Measurements from ENCODE around the gene SLC49A3. TPM values are rescaled to one million over a fixed set of nuclear protein-coding genes. Genes with fewer than 3 reads are reported as not detected.
A peak's percentile ranks its signal among the peaks of the same experiment; 100 is the strongest.

The SLC49A3 gene
- total and polyA plus RNA-seq, 2 experiments from 2014 or later: 5.2 to 12.5 TPM

DNA sequence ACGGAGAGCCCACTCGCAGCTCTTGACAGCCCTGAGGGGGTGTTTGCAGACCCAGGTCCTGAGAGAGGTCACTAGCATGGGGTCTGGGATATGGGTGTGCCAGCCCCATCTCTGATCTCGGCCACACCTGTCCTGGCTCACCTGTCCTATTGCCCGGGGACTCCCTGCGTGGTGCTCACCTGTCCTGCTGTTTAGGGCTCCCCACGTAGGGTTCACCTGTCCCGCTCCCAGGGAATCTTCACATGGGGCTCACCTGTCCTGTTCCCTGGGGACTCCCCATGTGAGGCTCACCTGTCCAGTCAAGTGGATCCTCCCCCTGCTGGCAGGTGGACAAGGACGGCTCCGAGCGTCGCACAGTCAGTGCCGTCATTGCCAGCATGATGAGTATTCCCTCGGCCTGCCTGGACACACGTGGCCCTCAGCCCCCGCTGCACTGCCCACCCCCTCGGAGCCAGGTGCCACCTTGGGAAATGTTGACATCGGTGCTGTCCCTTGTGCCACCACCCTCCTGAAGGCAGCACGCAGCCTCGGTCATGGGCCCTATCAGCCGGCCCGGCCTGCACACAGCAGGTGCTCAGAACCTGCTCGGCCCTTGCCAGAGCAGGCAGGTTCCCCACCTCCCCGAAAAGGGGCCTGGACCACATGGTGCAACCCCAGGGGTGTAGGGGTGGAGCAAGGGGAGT is 6.3 kb downstream of the SLC49A3 start:
- H3K4me2 ChIP-seq (ENCODE audit: unreplicated experiment): no peak overlapping the region
- no peaks in the 10 kb centered on the region for H3K9me2 ChIP-seq (ENCODE audit: insufficient read depth)
- in situ Hi-C loops (cut with MboI): no loop called here
- no peaks in the 10 kb centered on the region for H3K36me3 ChIP-seq (ENCODE audit: low read depth)
- no peak for DNase-seq
- no peak overlapping the region for H3K4me3 ChIP-seq
- 83 to 88% methylated on average over 23 of the region's 23 CpGs for WGBS, 2 experiments (ENCODE audit: low coverage in 1 of 2, low lambda C conversion rate in 2 of 2, missing lambda C conversion rate in 2 of 2)
- H2AFZ ChIP-seq: no peak overlapping the region
- no peak overlapping the region for H3K27ac ChIP-seq
- H3K9ac ChIP-seq: no peak overlapping the region
- peaks cover 3% of the 10 kb centered on the region; the same call in 1 of the 2 replicates for H3F3A ChIP-seq (ENCODE audit: insufficient read depth)
- no peaks in the 10 kb centered on the region for H3K9me3 ChIP-seq (ENCODE audit: low read depth)
- H4K20me1 ChIP-seq (ENCODE audit: insufficient read depth): no peaks in the 10 kb centered on the region
- no peaks in the 10 kb centered on the region for H3K27me3 ChIP-seq (replicated peaks; ENCODE audit: insufficient read depth)
- H3K4me1 ChIP-seq (ENCODE audit: insufficient read depth): peaks cover 7% of the 10 kb centered on the region
- H3K79me2 ChIP-seq (ENCODE audit: insufficient read depth): no peaks in the 10 kb centered on the region
- TF ChIP-seq EZH2phosphoT487 (IDR thresholded peaks at IDR 0.05; ENCODE audit: insufficient read depth, low read depth) (no peak), EZH2 (IDR thresholded peaks at IDR 0.05; ENCODE audit: insufficient read depth, poor library complexity, severe bottlenecking) (no peak)

DNA sequence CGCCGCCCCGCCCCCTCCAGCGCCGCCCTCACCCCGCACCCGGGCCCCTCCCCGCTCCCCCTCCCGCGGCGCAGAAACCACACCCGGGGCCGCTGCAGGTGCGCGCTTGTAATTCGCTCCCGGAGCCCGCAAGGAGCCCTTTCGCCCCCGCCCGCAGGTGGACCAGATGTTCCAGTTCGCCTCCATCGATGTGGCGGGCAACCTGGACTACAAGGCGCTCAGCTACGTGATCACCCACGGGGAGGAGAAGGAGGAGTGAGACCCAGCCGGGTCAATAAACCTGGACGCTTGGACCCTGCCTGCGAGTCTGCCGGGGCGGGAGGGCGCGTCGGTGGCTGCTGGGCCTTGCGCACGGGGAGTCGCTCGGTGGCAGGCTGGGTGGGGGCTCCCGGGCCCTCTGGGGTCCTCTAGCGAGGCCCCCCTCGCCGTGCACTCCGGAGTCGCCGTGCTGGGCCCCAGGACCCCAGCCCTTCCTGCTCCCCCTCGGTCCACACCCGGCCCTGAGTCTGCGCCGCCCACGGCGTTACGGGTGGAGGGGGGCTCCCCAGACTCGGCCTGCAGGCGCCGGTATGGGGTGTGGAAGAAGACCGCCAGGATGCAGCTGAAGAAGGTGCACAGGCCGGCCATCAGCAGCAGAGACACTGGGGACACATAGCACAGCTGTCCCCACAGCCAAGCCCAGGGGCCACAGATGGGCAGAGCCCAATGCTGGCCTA is 7.1 kb downstream of the SLC49A3 start:
- Histone ChIP-seq H3K9me3 (ENCODE audit: low read depth) (no peaks in the 10 kb centered on the region), H3K4me3 (no peak overlapping the region), H3K79me2 (ENCODE audit: insufficient read depth) (no peaks in the 10 kb centered on the region), H4K20me1 (ENCODE audit: insufficient read depth) (no peaks in the 10 kb centered on the region), H2AFZ (no peak overlapping the region), H3K27me3 (replicated peaks; ENCODE audit: insufficient read depth) (no peaks in the 10 kb centered on the region), H3K4me1 (ENCODE audit: insufficient read depth) (peaks cover under 1% of the 10 kb centered on the region; the same call in 1 of the 2 replicates), H3K27ac (no peak overlapping the region), H3K36me3 (ENCODE audit: low read depth) (no peaks in the 10 kb centered on the region), H3K9ac (no peak overlapping the region), H3K4me2 (ENCODE audit: unreplicated experiment) (no peak overlapping the region), H3F3A (ENCODE audit: insufficient read depth) (no peaks in the 10 kb centered on the region), H3K9me2 (ENCODE audit: insufficient read depth) (no peaks in the 10 kb centered on the region)
- 79 to 91% methylated on average over 31 to 55 of the region's 58 CpGs for WGBS, 2 experiments (ENCODE audit: low coverage in 1 of 2, low lambda C conversion rate in 2 of 2, missing lambda C conversion rate in 2 of 2)
- no peak for DNase-seq
- in situ Hi-C loops (cut with MboI): no loop called here
- no peak for TF ChIP-seq EZH2 (IDR thresholded peaks at IDR 0.05; ENCODE audit: insufficient read depth, poor library complexity, severe bottlenecking)

DNA sequence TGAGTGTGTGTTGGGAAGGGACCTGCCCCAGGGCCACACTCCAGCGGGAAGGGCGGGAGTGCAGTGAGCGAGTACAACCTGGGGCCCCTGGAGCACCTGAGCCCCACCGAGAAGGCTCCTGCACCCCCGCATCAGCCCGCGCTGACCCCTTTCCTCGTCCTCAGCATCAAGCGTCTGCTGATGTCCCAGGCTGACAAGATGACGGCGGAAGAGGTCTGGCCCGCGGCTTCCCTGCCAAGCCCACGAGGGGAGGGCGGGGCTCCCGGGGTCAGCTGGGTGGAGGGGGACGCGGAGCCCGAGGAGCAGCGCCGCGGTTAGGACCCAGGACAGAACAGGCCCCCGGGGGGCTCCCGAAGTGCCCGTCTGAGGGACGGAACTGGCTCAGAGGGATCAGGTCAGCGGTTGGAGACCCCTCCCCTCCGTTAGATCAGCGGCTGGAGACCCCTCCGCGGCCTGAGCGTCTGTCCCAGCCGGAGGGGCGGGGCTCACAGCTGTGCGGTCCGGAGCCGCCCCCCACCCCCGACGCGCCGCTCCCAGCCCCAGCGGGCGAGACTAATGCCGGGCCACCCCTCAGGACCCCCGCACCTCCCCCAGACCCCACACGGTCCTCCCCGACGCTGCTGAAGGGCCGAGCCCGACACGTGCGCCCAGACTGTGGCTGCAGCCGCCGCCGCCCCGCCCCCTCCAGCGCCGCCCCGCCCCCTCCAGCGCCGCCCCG is 7.9 kb downstream of the SLC49A3 start:
- 2 to 5% methylated on average over 13 to 50 of the region's 62 CpGs for WGBS, 2 experiments (ENCODE audit: low coverage in 1 of 2, low lambda C conversion rate in 2 of 2, missing lambda C conversion rate in 2 of 2)

DNA sequence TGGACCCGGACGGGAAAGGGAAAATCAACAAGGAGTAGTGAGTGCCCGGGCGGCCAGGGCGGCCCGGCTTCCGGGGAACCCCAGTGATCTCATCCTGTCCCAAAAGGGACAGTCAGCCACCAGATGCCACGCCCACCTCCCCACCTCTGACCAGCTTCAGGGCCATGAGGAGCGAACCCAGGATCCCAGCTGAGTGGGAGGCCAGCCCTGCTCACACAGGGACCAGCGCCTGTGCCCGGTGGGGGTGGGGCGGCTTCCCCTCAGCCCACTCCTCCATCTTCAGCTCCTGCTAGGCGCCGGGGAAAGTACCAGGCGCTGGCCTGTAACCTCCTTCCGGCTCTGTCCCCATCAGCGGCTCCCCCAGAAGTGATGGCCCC is 8.4 kb downstream of the SLC49A3 start:
- Histone ChIP-seq H2AFZ (no peak overlapping the region), H3K4me2 (ENCODE audit: unreplicated experiment) (peak overlapping the region; percentile 28), H3K79me2 (ENCODE audit: insufficient read depth) (peaks cover 4% of the 10 kb centered on the region; the same call in 1 of the 2 replicates), H3K4me3 (peak overlapping the region; percentile 54), H3K9me2 (ENCODE audit: insufficient read depth) (no peaks in the 10 kb centered on the region), H3K9me3 (ENCODE audit: low read depth) (no peaks in the 10 kb centered on the region), H3K27me3 (replicated peaks; ENCODE audit: insufficient read depth) (no peaks in the 10 kb centered on the region), H3K36me3 (ENCODE audit: low read depth) (no peaks in the 10 kb centered on the region), H3K9ac (peak overlapping the region; percentile 33; the same call in 1 of the 2 replicates), H4K20me1 (ENCODE audit: insufficient read depth) (no peaks in the 10 kb centered on the region), H3K4me1 (ENCODE audit: insufficient read depth) (no peaks in the 10 kb centered on the region), H3K27ac (no peak overlapping the region), H3F3A (ENCODE audit: insufficient read depth) (no peaks in the 10 kb centered on the region)
- 47 to 48% methylated on average over 15 to 17 of the region's 17 CpGs for WGBS, 2 experiments (ENCODE audit: low coverage in 1 of 2, low lambda C conversion rate in 2 of 2, missing lambda C conversion rate in 2 of 2)
- DNase-seq: peak; percentile 31
- in situ Hi-C loops (cut with MboI): no loop called here
- TF ChIP-seq EZH2phosphoT487 (IDR thresholded peaks at IDR 0.05; ENCODE audit: insufficient read depth, low read depth) (no peak), EZH2 (IDR thresholded peaks at IDR 0.05; ENCODE audit: insufficient read depth, poor library complexity, severe bottlenecking) (no peak)

More for the DNA sequence above, 7.9 kb downstream of the SLC49A3 start:
- no peak for TF ChIP-seq EZH2 (IDR thresholded peaks at IDR 0.05; ENCODE audit: insufficient read depth, poor library complexity, severe bottlenecking)
- no peak for TF ChIP-seq EZH2phosphoT487 (IDR thresholded peaks at IDR 0.05; ENCODE audit: insufficient read depth, low read depth)
- Histone ChIP-seq H3K36me3 (ENCODE audit: low read depth) (no peaks in the 10 kb centered on the region), H3K27ac (no peak overlapping the region), H3K9me2 (ENCODE audit: insufficient read depth) (no peaks in the 10 kb centered on the region), H4K20me1 (ENCODE audit: insufficient read depth) (no peaks in the 10 kb centered on the region), H3K27me3 (replicated peaks; ENCODE audit: insufficient read depth) (no peaks in the 10 kb centered on the region), H2AFZ (no peak overlapping the region), H3K9ac (peak overlapping the region; percentile 33; the same call in 1 of the 2 replicates), H3K4me2 (ENCODE audit: unreplicated experiment) (peak overlapping the region; percentile 28), H3K4me1 (ENCODE audit: insufficient read depth) (no peaks in the 10 kb centered on the region), H3K79me2 (ENCODE audit: insufficient read depth) (no peaks in the 10 kb centered on the region), H3K9me3 (ENCODE audit: low read depth) (no peaks in the 10 kb centered on the region), H3K4me3 (peak overlapping the region; percentile 54), H3F3A (ENCODE audit: insufficient read depth) (no peaks in the 10 kb centered on the region)
- peak; percentile 66 for DNase-seq
- in situ Hi-C loops (cut with MboI): no loop called here
